Effector CD4-positive, alpha-beta T cell (primary cell): Measurements from ENCODE around the gene HDDC2.

Experiments used
- DNase-seq: peaks from one replicate; pipeline ENCODE4 v3.0.0-alpha.2; 2020

The HDDC2 gene

DNA sequence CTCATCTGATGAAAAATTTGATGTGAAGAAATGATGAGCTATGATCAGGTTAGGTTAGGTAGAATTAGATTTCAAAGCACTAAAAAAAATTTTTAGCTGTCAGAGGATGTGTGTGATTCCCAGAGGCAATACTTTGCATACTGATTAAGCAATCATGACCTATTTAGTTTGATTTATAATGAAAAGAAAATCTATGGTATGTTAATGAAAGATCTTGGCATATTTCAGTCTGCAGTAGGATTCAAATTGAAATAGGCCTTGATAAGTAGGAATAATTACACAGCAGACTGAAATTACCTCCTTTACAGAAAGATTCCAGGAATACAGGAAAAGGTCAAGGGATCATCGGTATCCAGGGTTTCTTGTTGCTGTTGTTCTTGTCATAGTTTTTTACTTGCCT lies 69.3 kb downstream of the HDDC2 start:
- DNase-seq, result no peak

- DNase-seq, result no peak
These were observed 70.0 kb downstream of the HDDC2 start for GRCh38 chr6:125231574-125232343.

DNA sequence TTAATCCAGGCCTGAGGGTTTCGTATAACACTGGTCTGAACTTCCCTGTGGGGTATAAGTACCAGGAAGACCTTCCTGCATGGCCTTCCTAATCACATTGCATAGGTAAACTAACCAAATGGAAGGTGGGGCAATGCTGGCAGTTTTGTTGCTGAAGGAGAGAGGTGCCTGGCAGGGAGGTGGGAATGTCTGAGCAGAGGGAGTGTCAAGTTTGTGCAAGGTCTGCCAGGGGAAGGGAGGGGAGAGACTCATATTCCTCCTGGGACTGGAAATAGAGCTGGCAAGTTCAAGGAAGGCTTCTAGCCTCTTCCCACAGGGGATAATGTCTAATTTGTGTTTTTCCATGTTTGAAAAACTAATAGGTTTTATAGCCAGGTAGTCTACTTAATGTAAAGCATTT lies 70.6 kb downstream of the HDDC2 start:
- no peak for DNase-seq

DNA sequence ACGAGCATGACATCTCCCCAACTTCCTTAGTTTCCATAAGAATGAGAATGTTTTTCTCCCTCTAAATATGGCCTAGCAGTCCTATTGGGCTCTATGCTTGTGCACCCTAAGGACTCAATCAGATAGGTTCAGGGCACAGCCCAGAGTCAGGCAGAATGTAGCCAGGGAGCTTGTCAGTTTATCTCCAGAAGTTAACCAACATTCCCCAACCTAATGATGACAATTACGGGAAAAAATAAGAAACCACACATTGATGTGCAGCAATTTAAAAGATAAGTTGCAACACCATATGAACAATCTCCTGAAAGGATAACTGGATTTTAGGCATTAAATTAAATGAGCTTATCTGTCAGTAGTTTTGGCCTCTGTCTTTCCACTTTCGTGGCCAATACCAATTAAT lies 71.1 kb downstream of the HDDC2 start:
- DNase-seq, result no peak

DNA sequence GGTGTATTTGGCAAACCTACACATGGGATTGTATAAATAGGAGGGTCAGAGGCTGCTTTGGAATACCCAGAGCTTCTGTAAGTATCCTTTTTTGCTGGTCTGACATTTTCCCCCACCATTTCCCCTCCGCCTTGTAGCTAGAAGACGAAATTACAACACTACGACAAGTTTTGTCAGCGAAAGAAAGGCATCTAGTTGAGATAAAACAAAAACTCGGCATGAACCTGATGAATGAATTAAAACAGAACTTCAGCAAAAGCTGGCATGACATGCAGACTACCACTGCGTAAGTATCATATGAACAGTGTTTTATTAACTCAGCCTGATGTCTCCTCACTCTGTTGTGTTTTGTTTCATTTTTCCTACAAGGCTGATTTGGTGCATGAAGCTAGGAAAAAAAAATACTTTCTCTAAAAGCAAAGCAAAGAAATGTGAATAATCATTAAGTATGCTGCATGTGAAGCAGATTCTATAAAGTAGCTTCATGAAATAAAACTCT lies 72.7 kb downstream of the HDDC2 start:
- DNase-seq, result no peak

- no peak for DNase-seq
These were observed 74.5 kb downstream of the HDDC2 start for GRCh38 chr6:125227244-125227643.
